Measurements from ENCODE around the gene CDHR3.
A peak's percentile ranks its signal among the peaks of the same experiment; 100 is the strongest.
"Not testable (repeated sequence)": the region's sequence is repeated elsewhere in the genome, so short reads cannot be mapped to it uniquely, and the experiment has no call there.

CDHR3 gene

DNA sequence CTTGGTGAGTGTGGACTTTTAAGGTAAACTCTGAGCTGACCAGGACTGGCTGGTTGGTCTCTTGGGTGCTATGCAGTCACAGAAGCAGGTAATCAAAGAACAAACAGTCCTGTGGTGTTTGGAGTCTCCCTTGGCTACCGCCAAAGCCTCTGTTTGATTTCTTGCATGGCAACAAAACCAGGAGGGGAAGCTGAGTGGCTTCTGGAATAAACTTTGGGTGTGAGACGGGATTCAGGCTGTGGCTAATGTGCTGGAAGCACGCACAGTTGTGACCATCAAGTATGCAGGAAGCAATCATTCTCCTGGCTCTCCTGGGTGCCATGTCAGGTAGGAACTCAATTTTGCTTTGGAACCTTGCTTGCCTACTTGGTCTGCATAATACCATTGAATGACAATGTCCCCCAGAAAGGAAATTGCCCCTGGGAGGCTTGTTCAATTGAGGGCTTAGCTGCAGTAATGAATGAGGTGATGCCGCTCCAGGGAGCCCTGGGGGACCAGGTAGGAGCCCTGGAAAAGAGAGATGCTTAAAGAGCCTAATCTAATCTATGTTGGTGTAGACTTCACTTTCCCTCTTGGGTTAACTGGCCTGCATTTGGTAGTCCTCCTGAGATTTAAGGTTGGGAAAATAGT, at the start of gene CDHR3:
Gene CDHR3 (plus strand): TSS at position 227 of the 630 bp plus-strand sequence. CDS start 55 bp downstream, at position 282.
- no peak for DNase-seq

- DNase-seq = no peak
Observed at GRCh38 chr7:105913947-105914346, 49.1 kb upstream of the CDHR3 start.

- DNase-seq = peak; percentile 70
Observed at GRCh38 chr7:105916603-105917002, 46.5 kb upstream of the CDHR3 start.

DNA sequence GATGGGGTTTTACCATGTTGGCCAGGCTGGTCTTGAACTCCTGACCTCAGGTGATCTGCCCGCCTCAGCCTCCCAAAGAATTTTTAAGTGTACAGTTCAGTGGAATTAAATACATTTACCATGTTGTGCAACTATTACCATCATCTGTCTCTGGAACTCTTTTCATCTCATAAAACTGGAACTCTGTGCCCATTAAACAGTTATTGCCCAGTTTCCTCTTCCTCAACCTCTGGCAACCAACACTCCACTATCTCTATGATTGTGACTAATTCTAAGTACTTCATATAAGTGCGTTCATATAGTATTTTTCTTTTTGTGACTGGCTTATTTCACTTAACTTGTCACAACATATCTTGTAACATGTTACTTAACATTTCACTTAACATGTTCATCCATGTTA, 45.4 kb upstream of the CDHR3 start:
- no peak for DNase-seq

GRCh38 chr7:105920766-105921165, 42.3 kb upstream of the CDHR3 start:
- peak; percentile 28 for DNase-seq

DNA sequence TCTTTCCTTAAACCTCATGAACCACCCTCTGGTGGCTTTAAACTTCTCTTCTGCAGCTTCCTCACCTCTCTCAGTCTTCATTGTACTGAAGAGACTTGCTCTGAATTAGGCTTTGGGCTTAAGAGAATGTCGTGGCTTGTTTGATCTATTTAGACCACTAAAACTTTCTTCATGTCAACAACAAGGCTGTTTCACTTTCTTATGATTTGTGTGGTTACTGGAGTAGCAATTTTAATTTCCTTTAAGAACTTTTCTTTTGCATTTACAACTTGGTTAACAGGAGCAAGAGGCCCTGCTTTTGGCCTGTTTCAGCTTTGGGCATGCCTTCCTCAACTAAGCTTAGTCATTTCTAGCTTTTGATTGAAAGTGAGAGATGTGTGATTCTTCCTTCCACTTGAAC, 38.1 kb upstream of the CDHR3 start:
- no peak for DNase-seq

- no peak for DNase-seq
Observed at GRCh38 chr7:105926131-105926530, 36.9 kb upstream of the CDHR3 start.

- DNase-seq = no peak
Observed at GRCh38 chr7:105931179-105931578, 31.9 kb upstream of the CDHR3 start.

DNA sequence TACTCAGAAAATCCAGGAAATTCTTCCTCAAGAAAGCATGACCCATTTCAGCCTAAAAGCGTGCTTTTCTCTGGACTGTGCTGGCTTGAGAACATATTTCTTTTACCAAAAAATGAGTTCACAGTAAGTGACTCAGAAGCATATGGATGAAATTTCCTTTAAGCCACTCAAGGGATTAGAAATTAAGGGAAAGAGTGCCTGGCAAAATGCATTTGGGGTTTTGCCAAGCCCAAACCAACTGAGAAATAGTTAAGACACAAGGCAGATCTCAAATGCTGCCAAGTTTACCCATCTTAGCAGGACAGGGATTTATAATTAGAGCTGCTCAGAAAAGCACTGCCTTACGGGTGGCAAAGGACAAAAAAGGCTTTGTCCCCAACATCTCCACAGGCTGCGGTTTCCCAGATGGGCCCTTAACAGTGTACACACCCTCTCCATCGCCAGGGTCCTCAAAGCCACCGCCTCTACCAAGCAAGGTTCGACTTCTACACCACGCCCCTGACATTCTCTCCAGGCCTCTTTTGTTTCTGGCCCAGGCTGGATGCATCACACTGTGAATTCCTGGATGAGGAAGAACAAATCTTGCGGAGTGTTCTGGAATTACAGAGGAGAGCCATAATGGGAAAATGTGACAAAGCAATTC, 30.1 kb upstream of the CDHR3 start:
- DNase-seq = peak; percentile 97

GRCh38 chr7:105934572-105935185, 28.4 kb upstream of the CDHR3 start:
- DNase-seq = peak; percentile 34

- DNase-seq = no peak
Observed at GRCh38 chr7:105935250-105935649, 27.8 kb upstream of the CDHR3 start.

GRCh38 chr7:105937411-105937810, 25.7 kb upstream of the CDHR3 start:
- DNase-seq = no peak

GRCh38 chr7:105940109-105940508, 23.0 kb upstream of the CDHR3 start:
- no peak for DNase-seq

DNA sequence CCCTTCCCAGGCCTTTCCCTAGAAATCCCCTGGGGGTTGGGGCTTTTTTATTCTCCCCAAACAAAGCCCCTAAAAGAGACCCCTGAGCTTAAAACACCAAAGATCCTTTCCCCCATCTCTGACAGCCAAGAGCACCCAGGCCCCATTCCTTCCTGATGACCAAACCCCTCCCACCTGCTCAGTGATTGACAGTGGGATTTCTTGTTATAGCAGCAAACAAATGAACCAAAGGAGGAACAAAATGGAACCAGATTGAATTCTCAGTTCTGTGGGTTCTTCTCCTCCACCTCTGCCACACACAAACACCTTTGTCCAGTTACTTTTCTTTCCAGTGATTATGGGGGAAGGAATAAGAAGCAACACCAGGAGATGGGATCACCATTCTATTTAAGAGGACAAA, 21.5 kb upstream of the CDHR3 start:
- DNase-seq = no peak

GRCh38 chr7:105943486-105943885, 19.6 kb upstream of the CDHR3 start:
- no peak for DNase-seq

GRCh38 chr7:105945848-105946247, 17.2 kb upstream of the CDHR3 start:
- DNase-seq = no peak

DNA sequence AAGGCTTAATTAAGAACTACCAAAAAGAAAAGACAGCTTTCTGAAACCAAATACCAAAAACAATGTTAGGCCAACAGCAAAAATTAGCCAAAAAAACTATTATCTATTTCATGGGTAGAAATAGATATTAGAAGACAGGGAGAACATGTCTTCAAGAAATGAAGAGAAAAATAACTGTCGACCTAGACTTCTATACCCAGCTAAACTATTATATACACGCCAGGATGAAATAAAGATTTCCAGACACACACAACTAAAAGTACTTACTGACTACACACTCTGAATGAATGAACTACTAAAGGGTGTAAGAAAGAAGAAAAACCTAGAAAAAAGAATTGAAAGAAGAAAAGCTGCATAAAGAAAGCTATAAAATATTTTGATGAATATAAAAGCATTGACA, 11.5 kb upstream of the CDHR3 start:
- no peak for DNase-seq

DNA sequence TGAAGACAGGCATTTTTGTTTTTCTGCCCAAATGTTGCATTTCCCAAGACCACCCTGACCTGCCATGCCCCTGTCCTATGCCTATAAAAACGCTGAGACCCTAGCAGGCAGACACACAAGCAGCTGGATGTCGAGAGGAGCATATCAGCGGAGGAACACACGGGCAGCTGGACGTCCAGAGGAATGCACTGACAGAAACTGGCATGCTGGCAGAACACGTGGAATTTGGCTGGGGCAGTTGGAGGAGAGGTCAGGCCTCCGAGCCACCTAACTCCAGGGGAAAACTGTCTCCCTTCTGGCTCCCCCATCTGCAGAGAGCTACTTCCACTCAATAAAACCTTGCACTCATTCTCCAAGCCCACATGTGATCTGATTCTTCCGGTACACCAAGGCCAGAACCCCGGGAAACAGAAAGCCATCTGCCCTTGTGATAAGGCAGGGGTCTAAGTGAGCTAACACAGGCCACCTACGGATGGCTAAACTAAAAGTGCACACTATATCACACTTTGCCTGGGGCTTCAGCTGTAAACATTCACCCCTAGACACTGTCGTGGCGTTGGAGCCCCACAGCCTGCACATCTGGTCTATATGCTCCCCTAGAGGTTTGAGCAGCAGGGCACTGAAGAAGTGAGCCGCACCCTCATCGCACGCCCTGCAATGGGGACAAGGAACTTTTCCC, 10.0 kb upstream of the CDHR3 start:
- no peak for DNase-seq

GRCh38 chr7:105954711-105955110, 8.4 kb upstream of the CDHR3 start:
- no peak for DNase-seq

GRCh38 chr7:105955651-105956466, 7.2 kb upstream of the CDHR3 start:
- DNase-seq = not testable (repeated sequence)

GRCh38 chr7:105958012-105958411, 5.1 kb upstream of the CDHR3 start:
- DNase-seq = no peak

DNA sequence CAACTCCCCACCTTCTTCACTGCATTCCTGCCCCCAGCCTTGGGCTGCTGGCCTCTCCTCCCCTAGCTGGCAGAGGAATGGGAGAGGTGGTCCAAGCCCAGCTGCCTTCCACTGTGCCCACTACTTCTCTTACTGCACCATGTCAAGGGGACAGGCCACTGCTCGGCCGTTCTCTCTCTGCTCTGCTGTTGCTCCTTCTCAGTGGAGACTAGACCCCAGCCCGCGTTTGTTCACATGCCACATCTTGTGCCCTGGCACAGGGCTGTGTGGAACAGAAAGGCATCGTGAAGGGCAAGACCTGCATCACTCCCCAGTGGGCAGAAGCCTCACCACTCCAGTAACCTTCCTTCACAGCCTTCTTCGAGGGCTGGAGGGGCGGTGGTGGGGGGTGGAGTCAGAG, 711 bp upstream of the CDHR3 start:
- DNase-seq = no peak

- no peak for DNase-seq
Observed at GRCh38 chr7:105971845-105972244, 8.8 kb downstream of the CDHR3 start.

Measured in fibroblast of skin of right quadriceps (primary cell).